SKM-1 (cell line): ENCODE results near the gene STXBP5.

Experiments
- DNase-seq: peaks from one replicate; lab custom pipeline; 2025; ENCODE audit not compliant: unreplicated experiment; lab: John Stamatoyannopoulos, UW

Gene STXBP5

DNA sequence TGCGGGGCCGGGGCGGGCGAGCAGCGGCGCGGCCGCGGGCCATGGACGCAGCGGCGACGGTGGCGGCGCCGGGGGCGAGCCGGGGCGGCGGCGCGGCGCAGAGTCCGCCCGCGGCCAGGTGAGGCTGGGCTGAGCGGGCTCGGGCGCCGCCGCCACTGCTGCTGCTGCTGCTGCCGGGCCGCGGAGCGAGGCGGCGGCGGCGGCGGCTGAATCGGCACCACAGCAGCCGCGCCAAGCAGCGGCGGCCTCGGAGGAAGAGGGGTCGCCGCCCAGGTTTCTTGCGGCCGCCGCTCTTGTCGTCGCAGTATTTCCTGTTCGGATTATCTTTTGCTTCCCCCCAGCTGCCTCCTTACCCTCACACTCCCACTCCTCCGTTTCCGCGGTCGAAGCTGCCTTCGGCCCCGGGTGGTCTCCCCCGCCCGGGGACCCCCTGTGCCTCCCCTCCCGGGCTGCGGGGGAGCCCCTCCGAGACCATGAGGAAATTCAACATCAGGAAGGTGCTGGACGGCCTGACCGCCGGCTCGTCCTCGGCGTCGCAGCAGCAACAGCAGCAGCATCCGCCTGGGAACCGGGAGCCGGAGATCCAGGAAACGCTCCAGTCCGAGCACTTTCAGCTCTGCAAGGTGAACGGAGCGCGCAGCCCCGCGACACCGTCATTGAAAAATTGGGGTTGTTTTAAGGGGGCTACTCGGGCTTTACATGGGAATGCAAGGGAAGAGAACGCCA lies at the start of gene STXBP5:
STXBP5 (plus strand) TSS at position 358 of the 726 bp plus-strand sequence; CDS start at position 474, 116 bp downstream.
- peak; percentile 5 for DNase-seq

DNA sequence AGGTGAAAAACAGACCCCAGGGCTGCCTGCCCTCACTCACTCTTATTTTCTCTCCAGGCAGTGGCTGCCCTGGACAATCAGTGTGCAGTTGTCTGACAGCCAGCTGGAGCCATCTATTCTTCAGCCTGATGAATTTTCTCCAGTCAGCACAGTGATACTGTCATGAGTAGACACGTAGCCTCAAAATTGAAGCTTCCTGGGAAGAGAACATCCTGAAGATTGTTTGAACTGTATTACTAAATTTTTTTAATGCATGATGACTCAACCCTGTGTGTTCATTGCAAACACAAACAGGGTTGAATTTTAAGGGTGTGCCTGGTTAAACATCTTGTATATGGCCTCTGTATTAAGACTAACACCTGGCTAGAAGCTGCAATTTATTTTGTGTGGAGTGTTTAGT lies 49.8 kb upstream of the STXBP5 start:
- DNase-seq: no peak

DNA sequence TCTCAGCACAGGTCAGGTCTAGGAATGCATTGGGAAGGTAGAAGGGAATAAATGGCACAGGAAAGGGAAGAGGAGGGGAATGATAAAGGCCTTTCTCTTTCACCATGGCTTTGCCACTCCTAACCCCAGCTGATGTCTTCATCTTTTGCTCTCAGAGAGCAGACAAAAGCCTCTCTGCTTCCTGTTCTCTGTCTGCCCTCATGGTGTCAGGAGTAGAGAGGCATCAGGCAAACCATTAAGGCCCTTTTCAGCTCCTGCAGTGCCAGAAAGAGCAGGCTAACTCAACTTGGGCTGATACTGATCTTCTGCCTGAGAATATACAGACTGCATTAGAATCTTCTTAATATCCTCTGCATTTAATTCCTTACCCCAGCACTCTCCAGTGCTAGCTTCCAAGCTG lies 48.0 kb upstream of the STXBP5 start:
- DNase-seq: no peak

DNA sequence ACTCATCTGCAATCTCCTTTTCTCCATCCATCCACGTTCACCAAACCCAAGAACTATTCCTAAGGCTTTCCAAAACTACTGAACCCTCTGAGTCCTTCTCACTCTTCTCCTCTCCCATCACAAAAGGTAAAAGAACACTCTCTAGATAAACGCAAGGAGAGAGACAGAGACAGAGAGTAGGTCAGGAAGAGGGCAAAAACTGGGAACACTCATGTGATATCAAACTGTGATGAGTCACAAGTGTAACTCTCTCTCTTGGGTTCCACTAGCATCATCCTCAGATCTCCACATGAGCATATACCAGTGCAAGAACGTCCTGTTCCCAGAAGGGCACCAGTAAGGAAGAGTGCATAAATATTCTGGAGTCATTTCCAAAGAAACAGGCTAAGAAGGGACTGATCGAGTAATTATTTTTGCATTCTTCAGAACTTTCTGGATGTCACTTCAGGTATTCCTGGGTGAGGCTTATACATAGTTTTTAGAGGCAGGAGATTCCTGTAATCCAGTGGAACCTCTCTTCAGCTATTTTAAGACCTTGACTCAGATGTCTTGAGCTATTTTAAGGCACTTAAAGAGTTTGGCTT lies 47.3 kb upstream of the STXBP5 start:
- DNase-seq: no peak

DNA sequence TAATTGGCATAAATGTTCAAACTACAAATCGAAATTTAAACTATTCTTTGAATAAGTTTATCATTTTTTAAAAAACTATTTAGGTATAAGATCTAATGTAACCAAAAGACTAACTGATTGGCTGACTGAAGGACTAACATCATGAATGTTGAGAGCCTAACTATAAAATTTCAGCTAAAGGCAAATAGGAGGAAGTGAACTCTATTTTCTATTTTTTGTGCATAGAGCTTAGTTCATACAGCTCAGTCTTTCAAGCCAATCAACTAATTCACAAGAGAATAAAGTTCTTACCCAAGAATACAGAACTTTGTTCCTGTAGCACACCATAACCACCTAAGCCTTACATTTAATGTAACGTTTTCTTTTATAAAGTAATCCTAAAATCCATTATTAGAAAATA lies 46.3 kb upstream of the STXBP5 start:
- DNase-seq: no peak

DNA sequence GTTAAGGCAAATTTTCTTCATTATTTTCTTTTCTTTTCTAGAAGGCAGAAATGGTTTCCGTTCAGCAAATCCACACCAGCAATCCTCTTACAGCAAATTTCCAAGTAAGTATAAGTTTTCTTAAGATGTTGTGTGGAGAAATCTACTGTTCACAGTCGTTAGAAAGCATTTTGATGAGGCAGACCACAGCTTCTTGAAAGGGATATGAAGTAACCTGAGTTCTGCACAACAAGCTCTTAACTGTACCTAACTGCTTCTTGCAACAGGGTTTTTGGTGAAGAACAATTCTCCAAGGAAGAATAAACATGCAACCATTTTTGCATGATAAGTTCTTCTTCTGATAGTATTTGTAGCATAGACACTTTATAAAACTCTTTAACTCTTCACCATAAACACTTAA lies 45.3 kb upstream of the STXBP5 start:
- DNase-seq: peak; percentile 54

DNA sequence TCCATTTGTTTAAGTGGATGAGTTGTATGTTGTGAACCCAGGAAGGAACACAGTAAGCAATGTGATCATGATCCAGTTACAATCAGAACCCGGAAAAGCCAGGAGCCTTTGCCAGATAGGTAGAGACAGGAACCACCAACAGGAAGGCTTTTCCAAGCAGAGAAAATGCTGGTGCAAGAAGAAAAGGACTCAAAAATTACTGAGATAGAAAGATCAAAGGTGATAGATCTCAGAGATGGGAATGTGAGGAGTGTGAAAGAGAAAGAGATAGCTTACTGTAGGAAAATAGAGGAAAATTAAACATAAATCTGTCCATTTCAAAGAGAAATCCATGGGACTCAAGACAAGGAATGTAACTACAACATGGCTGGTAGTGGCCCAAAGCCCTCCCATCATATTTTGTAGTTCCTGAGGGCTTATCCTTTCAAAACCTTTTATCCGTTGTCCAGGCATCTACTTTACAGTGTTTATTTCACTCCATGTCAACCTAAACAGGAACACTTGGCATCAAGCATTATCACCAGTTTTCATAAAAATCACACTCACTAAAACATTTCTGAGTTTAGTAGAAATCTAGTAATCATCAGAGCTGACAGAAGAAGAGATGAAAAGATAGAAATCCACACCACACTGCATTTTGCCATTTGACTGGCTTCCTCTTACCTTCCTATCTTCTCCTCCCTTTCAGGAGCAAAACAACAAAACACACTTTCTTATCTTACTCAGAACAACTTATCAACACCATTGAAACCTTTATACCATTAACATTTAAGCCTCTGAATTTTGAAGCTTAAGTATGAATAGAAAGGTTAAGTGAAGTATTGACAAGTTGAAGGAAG lies 44.5 kb upstream of the STXBP5 start:
- no peak for DNase-seq

DNA sequence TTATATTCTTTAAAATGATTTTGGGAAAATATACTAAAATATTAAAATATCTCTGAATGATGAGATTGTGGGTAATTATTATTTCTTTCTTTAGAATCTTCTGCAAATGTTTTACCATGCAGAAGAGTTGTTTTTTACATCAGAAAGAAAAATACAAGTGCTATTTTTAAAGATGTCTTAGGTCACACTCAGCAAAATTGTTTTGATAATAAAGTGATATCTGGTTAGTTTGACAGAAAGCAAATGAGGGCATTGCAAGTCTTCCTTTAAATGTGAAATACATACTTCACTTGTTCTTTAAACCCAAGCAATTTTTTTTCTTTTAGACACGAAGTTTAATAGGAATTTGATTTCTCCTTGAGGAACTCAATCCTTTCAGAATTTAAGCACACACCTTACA lies 43.6 kb upstream of the STXBP5 start:
- no peak for DNase-seq

DNA sequence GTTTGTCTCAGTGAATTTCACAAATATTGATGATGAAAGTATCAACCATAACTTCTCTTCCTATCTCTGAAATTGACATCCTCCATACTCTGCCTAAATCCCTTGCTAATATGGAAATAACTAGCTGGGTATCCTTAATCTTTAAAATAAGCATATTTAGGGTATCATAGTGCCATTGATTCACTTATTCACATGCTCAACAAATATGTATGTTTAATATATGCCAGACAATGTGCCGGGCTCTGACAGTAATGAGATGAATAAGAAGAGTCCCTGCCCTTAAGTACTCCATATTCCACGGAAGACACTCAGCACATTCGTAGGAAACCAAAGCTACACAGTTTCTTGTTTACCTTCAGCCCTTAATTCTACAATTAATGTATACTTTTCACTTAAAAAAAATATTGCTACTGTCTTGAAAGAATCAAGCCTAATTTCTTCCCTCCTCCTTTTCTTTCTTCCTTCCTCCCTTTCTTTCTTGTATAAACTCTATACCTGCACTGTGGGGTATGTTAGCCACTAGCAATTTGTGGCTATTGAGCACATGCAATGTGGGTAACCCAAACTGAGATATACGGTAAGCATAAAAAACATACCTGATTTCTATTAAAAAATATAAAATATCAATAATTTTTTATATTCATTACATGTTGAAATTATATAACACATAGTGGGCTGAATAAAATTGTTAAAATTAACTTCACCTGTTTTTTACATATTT lies 42.8 kb upstream of the STXBP5 start:
- DNase-seq: no peak

DNA sequence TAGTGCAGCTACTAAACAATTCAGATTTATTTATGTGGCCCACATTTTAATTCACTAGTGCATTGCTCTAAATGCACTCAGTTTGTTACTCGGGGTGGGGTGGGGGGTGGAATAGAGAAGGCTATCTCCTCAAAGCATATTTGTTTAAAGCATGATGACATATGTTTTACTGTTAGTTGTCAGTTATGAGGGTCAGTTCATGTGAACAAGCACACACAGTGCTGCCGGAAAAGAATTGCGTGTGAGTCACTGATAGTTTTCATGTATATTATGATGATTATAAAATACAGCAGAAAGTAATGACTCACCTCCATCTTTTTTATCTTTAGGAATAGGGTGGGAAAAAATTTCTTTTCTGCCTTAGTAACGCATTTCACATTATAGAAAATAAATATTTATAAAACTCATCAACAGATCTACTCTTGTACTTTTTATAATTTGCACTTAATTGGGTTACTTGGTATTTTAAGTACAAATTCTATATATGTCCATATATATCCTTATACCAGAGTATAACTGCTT lies 42.2 kb upstream of the STXBP5 start:
- no peak for DNase-seq

DNA sequence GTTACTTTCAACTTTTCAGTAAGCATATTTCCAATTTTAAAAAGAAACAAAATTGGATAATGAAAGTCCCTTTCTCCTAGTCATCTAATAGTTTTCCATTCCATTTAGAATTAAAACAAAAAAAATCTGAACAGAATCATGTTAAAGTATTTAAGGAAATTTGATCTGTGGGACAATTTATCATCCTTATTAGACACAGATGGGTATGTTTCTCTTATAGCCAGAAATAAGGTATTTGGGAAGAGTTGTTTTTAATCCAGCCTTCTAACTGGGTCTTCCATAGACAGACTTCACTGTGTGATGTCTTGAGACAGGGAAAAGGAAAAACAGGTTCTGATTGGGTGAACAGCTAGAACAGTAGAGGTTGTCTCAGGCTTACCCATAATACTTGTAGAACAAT lies 39.5 kb upstream of the STXBP5 start:
- no peak for DNase-seq

DNA sequence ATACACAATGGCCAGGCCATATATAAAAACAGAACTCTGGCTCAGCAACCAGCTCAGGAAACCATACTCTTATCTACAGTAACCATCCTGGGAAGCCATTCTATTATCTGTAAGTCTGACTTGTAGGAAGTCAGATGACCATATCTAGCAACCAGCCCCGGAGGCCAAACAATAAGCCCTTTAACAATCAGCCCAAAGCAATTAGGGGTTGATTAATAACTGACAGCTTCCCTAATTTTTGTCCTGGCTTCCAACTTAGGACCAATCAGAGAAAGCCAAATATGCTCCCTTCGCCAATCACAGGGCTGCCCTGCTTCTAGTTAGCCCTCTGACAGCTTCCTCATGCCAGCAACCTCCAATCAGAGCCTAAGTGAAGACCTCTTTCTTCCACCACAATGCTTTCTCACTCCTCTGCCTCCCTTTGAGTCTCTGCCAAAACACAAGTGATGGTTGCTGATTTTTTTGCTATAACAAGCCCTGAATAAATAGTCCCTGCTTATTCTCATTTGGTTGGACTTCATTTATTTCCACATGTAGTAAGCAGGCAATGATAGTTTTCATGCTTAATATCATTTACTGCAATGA lies 37.8 kb upstream of the STXBP5 start:
- DNase-seq: no peak

DNA sequence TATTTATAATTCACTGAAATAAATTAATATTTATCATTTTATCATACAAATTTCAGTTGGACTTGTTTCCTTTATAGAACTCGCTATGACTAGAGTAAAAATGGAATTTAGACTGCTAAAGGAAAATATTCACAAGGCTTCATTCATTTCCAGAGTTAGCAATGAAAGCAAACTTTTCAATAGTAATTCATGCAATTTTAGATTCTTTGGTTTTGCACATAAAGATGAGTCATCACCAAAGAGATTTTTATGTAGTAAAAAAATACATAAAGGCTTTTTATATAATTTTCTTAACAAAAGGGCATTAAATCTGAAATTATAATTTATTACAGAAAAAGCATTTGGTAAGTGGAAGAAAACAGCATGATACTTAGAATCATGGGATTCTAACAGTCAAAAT lies 37.2 kb upstream of the STXBP5 start:
- no peak for DNase-seq

DNA sequence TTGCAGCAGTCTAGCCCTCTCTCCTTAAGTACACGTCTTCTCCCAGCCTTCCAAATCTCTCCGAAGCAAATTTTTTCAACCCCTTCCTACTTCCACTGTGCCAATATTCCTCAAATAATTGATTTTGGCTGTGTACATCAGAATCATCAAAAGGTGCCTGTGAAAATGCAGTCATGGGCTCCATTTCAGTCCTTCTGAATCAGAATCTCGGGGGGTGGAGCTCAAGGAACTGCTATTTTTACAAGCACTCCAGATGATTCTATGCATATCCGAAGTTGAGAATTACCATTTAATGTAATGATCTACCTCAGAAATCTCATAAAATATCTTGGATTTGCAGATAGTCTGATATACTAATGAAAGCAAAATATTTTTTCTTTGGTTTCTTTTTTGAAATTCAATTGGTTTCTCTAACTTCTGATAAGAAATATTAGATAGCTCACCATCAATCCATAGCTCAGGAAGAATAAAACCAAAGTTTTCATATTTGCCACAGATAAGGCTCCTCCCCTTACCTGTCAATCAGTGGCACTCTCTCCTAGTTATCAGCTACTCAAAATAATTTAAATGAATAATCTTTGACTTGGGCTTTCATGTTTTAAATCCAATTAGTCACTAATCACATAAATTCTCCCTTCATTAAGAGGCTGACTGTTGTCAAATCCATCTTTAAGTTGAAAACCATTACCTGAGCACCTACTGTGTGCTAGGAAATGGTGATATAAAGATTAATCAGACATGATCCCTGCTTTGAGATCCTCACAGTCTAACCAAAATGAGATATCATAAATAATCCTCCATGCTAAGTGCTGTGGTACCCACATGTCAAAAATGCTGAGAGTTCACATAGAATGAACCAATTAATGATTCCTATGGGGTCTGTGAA lies 36.4 kb upstream of the STXBP5 start:
- DNase-seq: no peak

DNA sequence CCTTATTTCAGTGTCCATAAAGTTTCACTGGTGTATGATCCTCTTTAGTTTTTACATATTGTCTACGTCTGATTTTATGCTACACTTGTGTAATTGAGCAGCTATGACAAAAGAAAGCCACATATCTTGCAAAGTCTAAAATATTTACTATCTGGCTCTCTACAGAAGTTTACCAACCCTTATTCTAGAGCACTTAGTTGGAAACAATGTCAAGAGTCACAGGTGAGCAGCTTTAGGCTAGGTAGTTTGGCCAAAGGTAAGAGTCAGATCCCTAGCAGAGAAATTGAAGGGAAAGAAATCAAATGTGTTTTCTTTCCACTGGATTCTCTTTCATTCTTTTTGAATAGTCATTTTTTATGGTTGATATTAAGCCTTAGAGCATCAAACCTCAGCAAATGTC lies 34.7 kb upstream of the STXBP5 start:
- no peak for DNase-seq

DNA sequence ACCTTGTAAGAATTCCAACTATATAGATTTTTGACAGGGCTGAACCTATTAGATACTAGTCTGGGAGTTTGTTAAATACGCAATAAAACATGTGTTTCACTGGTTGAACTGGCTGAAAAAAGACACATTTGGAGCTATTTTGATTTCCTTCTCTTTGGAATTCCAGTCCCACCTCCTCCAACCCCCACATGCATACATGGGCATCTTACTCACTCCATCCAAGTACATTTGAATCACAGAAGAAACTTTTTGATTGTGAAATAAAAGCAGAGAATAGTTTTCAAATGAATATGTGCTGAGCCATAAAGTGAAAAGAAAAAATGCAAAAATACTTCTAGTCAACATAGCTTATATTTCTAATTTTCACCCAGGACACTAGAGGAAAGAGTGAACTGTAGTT lies 33.9 kb upstream of the STXBP5 start:
- no peak for DNase-seq

DNA sequence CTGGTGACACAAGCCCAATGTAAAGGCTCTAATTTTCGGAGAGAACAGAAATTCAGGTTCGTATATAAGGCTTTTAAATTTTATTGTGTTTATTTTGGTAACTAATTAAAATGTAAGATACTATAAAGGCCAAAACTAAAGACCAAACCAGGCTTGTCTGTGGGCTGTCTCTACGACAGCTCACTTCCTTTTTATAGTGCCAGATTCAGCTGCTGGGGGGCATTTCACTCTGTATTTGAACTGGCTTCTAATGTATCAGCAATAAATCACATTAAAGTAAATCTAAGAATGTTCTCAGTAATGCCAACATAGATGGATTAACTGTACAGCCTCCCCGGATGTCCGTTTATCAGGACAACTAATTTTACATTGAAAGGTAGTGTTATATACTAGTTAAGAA lies 31.1 kb upstream of the STXBP5 start:
- no peak for DNase-seq

DNA sequence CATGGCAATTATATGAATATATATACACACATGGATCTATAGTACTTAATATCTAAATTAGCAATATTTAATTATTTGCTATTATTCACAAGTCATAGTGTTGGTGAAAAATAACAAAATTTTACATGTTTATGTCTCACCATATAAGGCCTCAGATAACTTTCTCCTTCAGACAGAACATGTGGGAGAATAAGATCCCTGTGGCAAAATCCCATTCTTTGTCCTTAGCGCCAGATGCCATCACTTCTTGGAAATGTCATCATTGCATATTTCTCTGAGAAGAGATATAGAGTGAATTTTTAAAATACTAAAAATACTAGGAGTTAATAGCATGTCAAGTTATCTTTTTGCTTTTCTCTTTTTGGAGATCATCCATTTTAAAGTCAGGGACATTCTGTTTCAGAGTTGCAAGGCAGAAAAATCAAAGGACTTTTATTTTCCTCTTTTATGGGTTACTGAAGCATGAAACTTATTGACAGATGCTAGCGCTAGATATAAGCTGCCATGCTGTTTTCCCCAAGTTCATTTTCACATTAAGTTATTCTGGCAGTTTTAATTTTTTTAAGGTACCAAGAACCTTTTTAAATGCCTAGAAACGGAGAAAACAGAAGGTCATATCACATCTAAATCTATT lies 30.4 kb upstream of the STXBP5 start:
- DNase-seq: no peak

DNA sequence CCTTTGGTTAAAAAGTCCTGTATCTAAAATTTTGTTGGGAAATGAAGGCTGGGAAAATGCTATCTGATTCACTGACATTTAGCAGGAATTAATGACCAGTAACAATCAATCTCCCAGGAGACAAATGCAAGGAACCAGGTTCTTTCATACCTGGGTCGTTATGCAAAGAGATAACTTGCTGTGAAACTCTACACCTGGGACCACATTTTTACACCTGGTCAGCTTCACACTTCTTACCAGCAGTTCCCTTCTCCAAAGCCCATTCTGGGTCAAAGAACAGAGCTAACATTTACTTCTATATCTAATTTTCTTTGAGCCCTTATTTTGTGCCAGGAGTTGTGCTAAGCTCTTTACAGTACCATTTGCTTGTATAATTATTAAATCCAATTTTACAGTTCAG lies 27.4 kb upstream of the STXBP5 start:
- DNase-seq: no peak
